Cardiac fibroblast (primary cell): ENCODE data around the gene ZNF18.

Source experiments
- DNase-seq, 2 donors: peaks; one replicate each; pipeline versions ENCODE4 v3.0.0 to v3.0.0-alpha.2; 2010; ENCODE audit warnings: low read depth in 2 of 2
- H3K4me3 ChIP-seq, 2 donors: replicated peaks in 1 of 2; 1 replicate in 1 of 2; 2 replicates in 1 of 2; pipeline ENCODE4 v1.5.1; 2011; ENCODE audit warnings: low read depth in 2 of 2, low read length in 2 of 2, mild to moderate bottlenecking in 2 of 2, moderate library complexity in 1 of 2
- TF ChIP-seq, protein P1 (sequence below): IDR thresholded peaks from one replicate; pipeline ENCODE4 v1.5.1; 2011; ENCODE audit warnings: low read depth, mild to moderate bottlenecking, low read length, inconsistent platforms

Gene ZNF18, protein sequence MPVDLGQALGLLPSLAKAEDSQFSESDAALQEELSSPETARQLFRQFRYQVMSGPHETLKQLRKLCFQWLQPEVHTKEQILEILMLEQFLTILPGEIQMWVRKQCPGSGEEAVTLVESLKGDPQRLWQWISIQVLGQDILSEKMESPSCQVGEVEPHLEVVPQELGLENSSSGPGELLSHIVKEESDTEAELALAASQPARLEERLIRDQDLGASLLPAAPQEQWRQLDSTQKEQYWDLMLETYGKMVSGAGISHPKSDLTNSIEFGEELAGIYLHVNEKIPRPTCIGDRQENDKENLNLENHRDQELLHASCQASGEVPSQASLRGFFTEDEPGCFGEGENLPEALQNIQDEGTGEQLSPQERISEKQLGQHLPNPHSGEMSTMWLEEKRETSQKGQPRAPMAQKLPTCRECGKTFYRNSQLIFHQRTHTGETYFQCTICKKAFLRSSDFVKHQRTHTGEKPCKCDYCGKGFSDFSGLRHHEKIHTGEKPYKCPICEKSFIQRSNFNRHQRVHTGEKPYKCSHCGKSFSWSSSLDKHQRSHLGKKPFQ

DNA sequence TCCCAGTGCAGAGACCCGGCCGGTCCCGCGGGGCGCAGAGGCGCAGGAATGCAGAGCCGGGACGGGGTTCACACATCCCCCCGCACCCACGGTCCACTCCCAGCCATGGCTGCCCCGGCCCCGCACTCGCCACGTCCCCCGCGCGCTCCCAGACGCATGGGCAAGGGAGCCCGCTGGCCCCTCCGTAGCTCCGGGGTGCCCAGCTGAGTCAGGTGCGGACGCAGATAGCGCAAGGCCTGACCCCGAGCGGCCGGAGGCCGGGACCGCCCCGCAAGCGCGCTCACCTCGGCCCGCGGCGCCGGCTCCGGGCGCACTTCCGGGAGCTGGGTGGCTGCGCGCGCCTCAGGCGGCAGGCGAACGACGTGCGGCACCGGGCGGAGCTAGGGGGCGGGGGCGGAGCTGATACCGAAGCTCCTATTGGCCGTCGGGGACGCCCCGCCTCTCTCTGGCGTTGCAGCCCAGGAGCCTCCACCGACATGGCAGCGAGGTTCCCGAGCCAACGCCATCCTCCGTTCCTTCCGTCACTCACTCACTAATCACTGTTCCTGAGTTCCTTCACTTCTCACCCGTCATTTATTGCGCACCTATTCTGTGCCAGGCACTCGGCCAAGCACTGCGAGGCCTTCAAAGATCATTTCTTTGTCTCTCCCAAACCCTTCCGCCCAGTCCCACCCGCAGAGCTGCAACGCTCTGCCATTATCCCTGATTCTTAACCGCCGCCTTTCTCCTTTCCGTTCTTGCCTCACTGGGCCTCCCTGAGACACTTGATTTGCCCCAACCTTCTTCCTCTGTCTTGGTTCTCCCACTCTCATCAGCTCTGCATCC, at the start of gene ZNF18:
TSS of gene ZNF18 (minus strand) at position 329 of the 825 bp plus-strand sequence. CDS start 4,646 bp downstream, outside the sequence.
- H3K4me3 ChIP-seq = peak within 1 kb of the TSS; percentile 86 to 89
- TF ChIP-seq, protein P1, sequence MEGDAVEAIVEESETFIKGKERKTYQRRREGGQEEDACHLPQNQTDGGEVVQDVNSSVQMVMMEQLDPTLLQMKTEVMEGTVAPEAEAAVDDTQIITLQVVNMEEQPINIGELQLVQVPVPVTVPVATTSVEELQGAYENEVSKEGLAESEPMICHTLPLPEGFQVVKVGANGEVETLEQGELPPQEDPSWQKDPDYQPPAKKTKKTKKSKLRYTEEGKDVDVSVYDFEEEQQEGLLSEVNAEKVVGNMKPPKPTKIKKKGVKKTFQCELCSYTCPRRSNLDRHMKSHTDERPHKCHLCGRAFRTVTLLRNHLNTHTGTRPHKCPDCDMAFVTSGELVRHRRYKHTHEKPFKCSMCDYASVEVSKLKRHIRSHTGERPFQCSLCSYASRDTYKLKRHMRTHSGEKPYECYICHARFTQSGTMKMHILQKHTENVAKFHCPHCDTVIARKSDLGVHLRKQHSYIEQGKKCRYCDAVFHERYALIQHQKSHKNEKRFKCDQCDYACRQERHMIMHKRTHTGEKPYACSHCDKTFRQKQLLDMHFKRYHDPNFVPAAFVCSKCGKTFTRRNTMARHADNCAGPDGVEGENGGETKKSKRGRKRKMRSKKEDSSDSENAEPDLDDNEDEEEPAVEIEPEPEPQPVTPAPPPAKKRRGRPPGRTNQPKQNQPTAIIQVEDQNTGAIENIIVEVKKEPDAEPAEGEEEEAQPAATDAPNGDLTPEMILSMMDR = no peak
- DNase-seq = peak; percentile 93 to 96

DNA sequence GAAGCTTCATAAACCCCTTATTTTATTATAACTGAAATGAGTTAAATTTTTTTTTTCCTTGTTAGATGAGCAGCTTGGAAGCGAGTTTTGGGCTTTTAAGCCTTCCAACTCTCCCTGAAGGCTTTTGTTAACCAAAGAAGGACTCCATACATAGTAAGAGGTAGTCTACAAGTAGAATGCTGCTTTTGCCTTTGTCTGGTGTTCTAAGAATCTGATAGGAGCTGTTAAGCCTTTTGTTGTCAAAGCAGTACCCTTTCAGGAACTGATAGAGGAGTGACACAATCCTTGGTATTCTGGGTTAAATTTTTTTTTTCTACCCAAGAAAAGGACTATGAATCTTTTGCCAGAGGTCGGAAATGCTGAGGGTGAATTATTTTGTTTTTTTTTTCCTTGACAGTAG, 49.5 kb upstream of the ZNF18 start:
- no peak for DNase-seq
- TF ChIP-seq, protein P1 = no peak
- H3K4me3 ChIP-seq = no peak overlapping the region

DNA sequence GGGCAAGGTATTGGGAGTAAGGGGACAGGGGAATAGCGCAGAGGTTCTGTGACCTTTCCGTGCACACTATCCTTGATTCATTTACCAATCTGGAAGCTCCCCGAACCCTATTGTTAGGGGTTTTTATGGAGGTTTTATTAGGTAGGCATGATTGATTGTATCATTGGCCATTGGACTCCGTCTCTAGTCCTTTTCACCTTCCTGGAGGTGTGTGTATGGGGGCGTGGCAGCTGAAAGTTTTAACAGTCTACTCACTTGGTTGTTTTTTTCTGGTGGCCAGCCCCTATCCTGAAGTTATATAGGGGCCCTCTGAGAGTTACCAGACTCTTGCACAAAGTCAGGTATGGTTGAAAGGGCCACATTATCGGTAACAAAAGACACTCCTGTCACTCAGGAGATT, 46.4 kb upstream of the ZNF18 start:
- H3K4me3 ChIP-seq = no peak overlapping the region
- no peak for DNase-seq
- TF ChIP-seq, protein P1 = no peak

DNA sequence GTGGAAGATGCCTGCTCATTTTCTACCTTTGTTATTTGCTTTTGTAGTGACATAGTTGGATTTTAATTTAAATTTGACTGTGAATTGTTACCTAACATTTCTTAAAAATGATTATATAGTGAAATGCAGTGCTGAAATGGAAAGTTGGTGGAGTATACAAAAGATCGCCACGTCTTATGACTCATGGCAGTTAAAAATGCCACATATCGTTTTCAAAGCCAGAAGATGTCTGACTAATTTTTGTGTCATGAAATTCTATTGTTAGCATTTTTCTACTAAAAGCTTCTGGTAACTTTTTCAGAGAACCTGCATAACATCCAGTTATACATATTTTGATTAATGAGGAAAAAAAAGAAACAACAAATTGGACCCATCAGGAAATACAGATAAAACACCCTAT, 44.0 kb upstream of the ZNF18 start:
- DNase-seq = peak; percentile 62 to 86
- no peak overlapping the region for H3K4me3 ChIP-seq
- TF ChIP-seq, protein P1 = no peak

DNA sequence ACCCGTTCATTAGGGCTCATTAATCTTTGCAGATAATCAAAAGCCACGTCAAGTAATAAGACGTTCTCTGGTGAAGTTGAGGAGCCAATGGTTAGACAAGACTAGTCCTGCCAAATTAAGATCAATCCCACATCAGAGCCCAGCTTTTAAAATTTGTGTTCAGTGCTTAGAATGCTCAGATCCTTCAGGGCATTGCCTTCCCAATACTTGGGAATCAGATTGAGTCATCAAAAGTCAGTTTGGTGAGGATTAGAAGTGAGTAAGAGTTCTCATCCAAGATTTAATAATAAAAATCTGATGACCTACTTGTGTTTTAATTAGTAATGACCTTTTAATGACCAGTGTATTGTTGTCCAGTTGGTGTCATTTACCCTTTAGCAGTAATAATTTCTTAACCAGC, 43.2 kb upstream of the ZNF18 start:
- TF ChIP-seq, protein P1 = no peak
- DNase-seq = no peak
- H3K4me3 ChIP-seq = no peak overlapping the region

DNA sequence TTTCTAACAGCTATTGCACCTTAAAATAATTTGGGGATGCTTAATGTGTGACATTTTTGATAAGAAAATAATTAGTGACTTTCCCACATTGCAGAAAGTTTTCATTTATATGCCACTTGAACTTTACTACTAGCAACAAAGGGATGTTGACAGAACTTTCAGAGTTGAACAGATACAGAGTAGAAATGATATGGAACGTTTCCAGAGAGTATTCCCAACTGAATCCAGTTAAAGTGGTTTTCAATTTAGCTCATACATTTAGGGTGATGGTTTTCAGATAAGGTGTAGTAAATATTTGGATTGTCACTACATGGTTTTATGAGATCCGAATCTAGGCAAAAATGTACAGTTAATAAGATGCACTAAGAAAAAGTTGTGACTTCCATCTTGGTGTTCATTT, 40.7 kb upstream of the ZNF18 start:
- no peak for DNase-seq
- TF ChIP-seq, protein P1 = no peak
- no peak overlapping the region for H3K4me3 ChIP-seq
